ENCODE data around the gene GEMIN2. TPM values are rescaled to one million over a fixed set of nuclear protein-coding genes. Genes with fewer than 3 reads are reported as not detected.
"Not testable (repeated sequence)": the region's sequence is repeated elsewhere in the genome, so short reads cannot be mapped to it uniquely, and the experiment has no call there.

Gene GEMIN2
- total and polyA plus RNA-seq, 7 donors = 9.7 to 22.6 (median 11.7) TPM

GRCh38 chr14:39154594-39155189, 40.6 kb downstream of the GEMIN2 start:
- TF ChIP-seq, protein P1, sequence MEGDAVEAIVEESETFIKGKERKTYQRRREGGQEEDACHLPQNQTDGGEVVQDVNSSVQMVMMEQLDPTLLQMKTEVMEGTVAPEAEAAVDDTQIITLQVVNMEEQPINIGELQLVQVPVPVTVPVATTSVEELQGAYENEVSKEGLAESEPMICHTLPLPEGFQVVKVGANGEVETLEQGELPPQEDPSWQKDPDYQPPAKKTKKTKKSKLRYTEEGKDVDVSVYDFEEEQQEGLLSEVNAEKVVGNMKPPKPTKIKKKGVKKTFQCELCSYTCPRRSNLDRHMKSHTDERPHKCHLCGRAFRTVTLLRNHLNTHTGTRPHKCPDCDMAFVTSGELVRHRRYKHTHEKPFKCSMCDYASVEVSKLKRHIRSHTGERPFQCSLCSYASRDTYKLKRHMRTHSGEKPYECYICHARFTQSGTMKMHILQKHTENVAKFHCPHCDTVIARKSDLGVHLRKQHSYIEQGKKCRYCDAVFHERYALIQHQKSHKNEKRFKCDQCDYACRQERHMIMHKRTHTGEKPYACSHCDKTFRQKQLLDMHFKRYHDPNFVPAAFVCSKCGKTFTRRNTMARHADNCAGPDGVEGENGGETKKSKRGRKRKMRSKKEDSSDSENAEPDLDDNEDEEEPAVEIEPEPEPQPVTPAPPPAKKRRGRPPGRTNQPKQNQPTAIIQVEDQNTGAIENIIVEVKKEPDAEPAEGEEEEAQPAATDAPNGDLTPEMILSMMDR (IDR thresholded peaks at IDR 0.05) = no peak
- WGBS, 3 donors = 89 to 95% (median 94%) methylated on average over 9 of the region's 9 CpGs
- Histone ChIP-seq H3K4me1 (no peaks in the 10 kb centered on the region), H3K9me3 (no peaks in the 10 kb centered on the region), H3K36me3 (ENCODE audit: insufficient read depth in 1 of 2, low read depth in 1 of 2) (peaks cover 3 to 88% of the 10 kb centered on the region in 2 donors), H3K4me3 (no peak overlapping the region), H3K27me3 (ENCODE audit: insufficient read depth in 3 of 3, low read length in 2 of 3) (no peaks in the 10 kb centered on the region), H3K27ac (no peak overlapping the region)
- DNase-seq (no peak), ATAC-seq (no peak)
- intact Hi-C loops (cut with DNase I) = no loop called here

GRCh38 chr14:39157491-39157890, 43.4 kb downstream of the GEMIN2 start:
- ATAC-seq (no peak), DNase-seq (no peak)
- 94 to 96% (median 96%) methylated on average over 6 of the region's 6 CpGs for WGBS, 3 donors
- Histone ChIP-seq H3K36me3 (ENCODE audit: insufficient read depth in 1 of 2, low read depth in 1 of 2) (peaks cover 3 to 79% of the 10 kb centered on the region in 2 donors), H3K4me3 (no peak overlapping the region), H3K27ac (no peak overlapping the region), H3K27me3 (ENCODE audit: insufficient read depth in 3 of 3, low read length in 2 of 3) (no peaks in the 10 kb centered on the region), H3K4me1 (no peaks in the 10 kb centered on the region), H3K9me3 (no peaks in the 10 kb centered on the region)
- intact Hi-C loops (cut with DNase I) = no loop called here
- TF ChIP-seq, protein P1 (IDR thresholded peaks at IDR 0.05) = no peak

DNA sequence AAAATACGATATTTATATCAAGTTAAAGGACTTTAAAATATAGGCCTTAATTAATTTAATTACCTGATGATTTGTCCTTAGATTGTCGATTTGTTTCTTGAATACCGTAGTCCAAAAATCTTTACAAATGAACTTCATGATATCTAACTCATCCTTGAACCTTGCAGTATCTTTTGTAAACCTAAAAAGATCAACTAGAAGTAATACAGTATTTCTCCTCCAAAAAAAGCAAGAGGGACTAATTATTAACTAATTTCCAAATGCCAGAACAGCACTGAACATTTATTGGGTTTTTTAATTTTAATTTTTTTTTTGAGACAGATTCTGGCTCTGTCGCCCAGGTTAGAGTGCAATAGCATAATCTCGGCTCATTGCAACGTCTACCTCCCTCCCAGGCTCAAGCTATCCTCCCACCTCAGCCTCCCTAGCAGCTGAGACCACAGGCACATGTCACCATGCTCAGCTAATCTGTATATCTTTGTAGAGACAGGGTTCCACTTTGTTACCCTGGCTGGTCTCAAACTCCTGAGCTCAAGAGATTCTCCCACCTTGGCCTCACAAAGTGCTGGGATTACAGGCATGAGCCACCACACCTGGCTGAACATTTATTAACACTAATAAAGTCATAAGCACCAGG, 44.2 kb downstream of the GEMIN2 start:
- no peak for DNase-seq
- peaks cover 3 to 79% of the 10 kb centered on the region in 2 donors for H3K36me3 ChIP-seq (ENCODE audit: insufficient read depth in 1 of 2, low read depth in 1 of 2)
- WGBS, 3 donors = 79 to 88% (median 88%) methylated on average over 6 of the region's 6 CpGs

GRCh38 chr14:39160494-39160893, 46.4 kb downstream of the GEMIN2 start:
- Histone ChIP-seq H3K36me3 (ENCODE audit: insufficient read depth in 1 of 2, low read depth in 1 of 2) (peaks cover 3 to 72% of the 10 kb centered on the region in 2 donors), H3K4me1 (no peaks in the 10 kb centered on the region), H3K4me3 (no peak overlapping the region), H3K27me3 (ENCODE audit: insufficient read depth in 3 of 3, low read length in 2 of 3) (no peaks in the 10 kb centered on the region), H3K27ac (no peak overlapping the region), H3K9me3 (no peaks in the 10 kb centered on the region)
- WGBS, 3 donors = 98 to 100% (median 100%) methylated on average over 1 of the region's 1 CpG
- DNase-seq (no peak), ATAC-seq (no peak)
- TF ChIP-seq, protein P1 (IDR thresholded peaks at IDR 0.05) = no peak
- intact Hi-C loops (cut with DNase I) = loop anchor here in 1 of 2 donors (10.0 kb wide), 1 partner anchor 204 kb away; no protein-coding TSS in a partner anchor

More for the DNA sequence above, 44.2 kb downstream of the GEMIN2 start:
- intact Hi-C loops (cut with DNase I) = no loop called here
- H3K4me1 ChIP-seq = no peaks in the 10 kb centered on the region
- ATAC-seq = no peak
- TF ChIP-seq, protein P1 (IDR thresholded peaks at IDR 0.05) = no peak
- no peaks in the 10 kb centered on the region for H3K9me3 ChIP-seq
- H3K27ac ChIP-seq = no peak overlapping the region
- H3K27me3 ChIP-seq (ENCODE audit: insufficient read depth in 3 of 3, low read length in 2 of 3) = no peaks in the 10 kb centered on the region
- no peak overlapping the region for H3K4me3 ChIP-seq

DNA sequence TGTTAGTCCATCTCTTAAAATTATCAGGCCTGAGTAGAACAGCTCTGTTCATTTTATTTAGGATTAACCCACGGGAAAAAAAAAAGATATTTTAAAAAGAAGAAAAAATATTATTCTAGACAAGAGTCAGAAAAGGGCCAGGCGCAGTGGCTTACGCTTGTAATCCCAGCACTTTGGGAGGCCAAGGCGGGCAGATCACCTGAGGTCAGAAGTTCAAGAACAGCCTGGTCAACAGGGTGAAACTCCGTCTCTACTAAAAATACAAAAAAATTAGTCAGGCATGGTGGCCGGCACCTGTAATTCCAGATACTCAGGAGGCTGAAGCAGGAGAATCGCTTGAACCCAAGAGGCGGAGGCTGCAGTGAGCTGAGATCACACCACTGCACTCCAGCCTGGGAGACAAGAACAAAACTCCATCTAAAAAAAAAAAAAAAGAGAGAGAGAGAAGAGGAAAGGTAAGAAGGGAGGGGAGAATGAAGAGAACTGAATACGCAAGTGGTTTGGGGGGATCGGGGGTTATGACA, 53.7 kb downstream of the GEMIN2 start:
- peaks cover 25% of the 10 kb centered on the region for H3K4me1 ChIP-seq
- peak overlapping the region; percentile 86 for H3K4me3 ChIP-seq
- H3K9me3 ChIP-seq; ATAC-seq; DNase-seq; H3K27ac ChIP-seq; H3K27me3 ChIP-seq (ENCODE audit: insufficient read depth in 3 of 3, low read length in 2 of 3): not testable (repeated sequence)
- WGBS, 3 donors = 87 to 89% (median 89%) methylated on average over 10 of the region's 10 CpGs
- intact Hi-C loops (cut with DNase I) = loop anchor here (5.0 to 10.0 kb wide), 2 partner anchors 51 to 197 kb away; no protein-coding TSS in a partner anchor
- H3K36me3 ChIP-seq (ENCODE audit: insufficient read depth in 1 of 2, low read depth in 1 of 2) = peaks cover 3 to 34% of the 10 kb centered on the region in 2 donors

Data from psoas muscle (tissue), 8 donors.